ENCODE measurements around the gene DTNB.

Gene DTNB

DNA sequence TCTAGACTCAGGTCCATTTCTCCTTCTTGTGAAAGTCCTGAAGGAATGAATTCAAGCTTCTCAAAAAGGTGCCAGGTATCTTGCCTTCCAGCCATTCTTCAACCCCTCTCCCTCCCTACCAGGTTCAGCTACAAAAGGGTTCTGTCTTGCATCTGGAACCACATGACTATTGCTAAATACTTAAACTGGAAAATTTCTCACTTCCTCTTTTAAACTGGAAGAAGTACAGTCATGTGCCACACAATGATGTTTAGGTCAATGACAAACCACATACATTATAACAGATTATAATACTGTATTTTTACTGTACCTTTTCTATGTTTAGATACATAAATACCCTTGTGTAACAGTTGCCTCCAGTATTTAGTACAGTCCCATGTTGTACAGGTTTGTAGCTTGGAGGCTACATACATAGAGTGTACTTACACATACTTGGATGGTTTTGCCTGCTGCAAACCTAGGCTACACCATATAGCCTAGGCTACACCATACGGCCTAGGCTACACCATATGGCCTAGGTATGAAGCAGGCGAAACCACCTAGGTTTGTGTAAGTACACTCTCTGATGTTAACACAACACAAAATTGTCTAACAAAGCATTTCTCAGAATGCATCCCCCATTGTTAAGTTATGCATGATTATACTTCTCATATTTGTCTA, 189.6 kb downstream of the DTNB start:
- H3K4me3 ChIP-seq (ENCODE audit: low read depth, low read length), result no peak overlapping the region
- TF ChIP-seq, protein P1, sequence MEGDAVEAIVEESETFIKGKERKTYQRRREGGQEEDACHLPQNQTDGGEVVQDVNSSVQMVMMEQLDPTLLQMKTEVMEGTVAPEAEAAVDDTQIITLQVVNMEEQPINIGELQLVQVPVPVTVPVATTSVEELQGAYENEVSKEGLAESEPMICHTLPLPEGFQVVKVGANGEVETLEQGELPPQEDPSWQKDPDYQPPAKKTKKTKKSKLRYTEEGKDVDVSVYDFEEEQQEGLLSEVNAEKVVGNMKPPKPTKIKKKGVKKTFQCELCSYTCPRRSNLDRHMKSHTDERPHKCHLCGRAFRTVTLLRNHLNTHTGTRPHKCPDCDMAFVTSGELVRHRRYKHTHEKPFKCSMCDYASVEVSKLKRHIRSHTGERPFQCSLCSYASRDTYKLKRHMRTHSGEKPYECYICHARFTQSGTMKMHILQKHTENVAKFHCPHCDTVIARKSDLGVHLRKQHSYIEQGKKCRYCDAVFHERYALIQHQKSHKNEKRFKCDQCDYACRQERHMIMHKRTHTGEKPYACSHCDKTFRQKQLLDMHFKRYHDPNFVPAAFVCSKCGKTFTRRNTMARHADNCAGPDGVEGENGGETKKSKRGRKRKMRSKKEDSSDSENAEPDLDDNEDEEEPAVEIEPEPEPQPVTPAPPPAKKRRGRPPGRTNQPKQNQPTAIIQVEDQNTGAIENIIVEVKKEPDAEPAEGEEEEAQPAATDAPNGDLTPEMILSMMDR (IDR thresholded peaks at IDR 0.05; ENCODE audit: borderline replicate concordance, insufficient read depth, low read depth, low read length), result no peak

DNA sequence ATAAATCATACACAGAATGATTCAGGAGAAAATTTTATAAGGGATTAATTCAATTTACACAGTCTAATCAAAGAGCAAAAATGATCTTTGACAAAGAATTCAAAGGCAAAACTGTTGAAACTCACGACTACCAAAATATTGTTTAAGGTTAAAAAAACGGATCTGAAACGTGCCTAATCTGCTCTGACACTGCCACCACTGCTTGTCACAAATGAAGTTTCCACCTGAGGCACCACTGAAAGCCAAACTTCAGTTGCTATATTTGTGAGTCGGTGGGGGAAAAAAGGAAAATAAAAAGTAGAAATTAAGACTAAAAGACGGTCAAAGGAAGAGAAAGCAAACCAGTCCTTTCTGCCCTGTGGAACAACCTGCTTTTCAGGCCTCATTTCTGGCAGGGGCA, 191.0 kb downstream of the DTNB start:
- TF ChIP-seq, protein P1 (IDR thresholded peaks at IDR 0.05; ENCODE audit: borderline replicate concordance, insufficient read depth, low read depth, low read length), result no peak
- H3K4me3 ChIP-seq (ENCODE audit: low read depth, low read length), result no peak overlapping the region

DNA sequence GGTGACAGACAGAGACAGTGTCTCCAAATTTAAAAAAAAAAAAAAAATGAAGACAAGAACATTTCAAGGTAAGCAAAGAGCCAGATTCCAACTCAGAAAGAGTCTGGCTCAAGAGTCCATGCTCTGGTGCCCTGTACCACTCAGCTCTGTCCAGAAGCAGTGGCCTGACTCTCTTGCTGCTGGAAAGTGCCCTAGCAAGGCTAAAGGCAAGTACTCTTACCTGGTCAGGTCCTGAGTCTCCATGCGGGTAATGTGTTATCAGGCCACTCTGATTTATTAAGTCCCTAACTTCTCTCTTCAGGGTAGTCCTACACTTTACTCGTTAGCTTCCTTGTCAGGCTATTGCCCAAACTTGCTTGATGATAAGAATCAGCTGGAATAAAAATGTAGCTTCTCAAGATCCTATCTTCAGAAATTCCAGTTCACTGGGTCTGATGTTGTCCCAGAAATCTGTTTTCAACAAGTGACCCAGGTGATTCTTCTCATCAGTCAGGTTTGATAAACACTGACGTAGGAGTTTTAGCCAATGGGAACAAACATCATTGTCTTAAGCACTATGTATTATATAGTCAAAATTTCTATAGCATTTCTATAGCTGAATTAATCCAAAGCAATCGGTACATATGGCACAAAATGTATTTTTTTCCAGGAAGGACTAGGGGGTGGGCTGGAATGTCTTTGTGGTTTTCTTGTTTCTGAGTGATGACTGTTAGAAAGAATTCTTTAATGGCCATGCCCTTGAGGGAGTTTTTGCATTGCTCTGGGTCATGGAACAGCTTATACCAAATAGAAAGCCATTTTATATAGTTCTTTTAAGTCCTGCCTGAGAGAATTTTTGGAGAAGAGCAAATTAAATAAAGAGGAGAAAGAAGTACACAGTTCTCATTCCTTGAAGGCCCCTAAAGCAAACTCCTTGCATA, 191.7 kb downstream of the DTNB start:
- TF ChIP-seq, protein P1 (IDR thresholded peaks at IDR 0.05; ENCODE audit: borderline replicate concordance, insufficient read depth, low read depth, low read length), result no peak
- H3K4me3 ChIP-seq (ENCODE audit: low read depth, low read length), result no peak overlapping the region

DNA sequence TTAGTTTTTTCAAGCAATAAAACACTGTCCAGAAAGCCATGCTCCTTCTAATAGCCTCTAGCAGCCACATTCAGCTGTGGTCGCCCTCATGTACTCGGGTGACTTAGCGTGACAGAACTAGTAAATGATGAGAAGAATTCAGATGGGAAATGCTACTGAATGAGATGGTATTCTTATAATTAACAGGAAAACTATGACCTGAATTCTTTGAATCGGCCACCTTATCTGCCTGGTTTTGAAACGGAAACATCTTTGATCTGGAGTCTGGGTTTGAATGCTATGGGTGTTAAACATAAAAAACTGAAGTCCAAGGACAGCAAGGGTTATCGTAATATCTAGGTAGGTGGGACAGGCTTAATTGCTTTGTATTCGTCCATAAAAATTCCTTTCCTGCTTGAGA, 192.8 kb downstream of the DTNB start:
- TF ChIP-seq, protein P1 (IDR thresholded peaks at IDR 0.05; ENCODE audit: borderline replicate concordance, insufficient read depth, low read depth, low read length), result no peak
- H3K4me3 ChIP-seq (ENCODE audit: low read depth, low read length), result no peak overlapping the region

DNA sequence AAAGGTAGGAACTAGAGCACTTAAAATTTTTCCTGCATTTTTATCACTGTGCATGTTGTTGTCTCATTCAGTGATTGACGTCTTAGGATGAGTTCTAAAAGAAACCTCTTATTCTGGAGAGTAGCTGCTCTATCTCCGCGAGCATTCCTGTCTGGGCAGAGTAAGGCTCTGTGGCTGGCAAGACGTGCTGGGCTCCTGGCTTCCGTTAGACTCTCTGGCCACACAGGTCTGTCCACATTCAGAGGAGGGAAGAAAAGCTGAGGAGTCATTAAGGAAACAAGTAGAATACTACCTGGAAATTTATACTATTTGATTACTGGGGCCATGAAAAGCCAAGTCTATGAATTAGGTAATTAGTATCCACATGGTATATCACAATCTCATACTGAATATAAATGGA, 193.6 kb downstream of the DTNB start:
- TF ChIP-seq, protein P1 (IDR thresholded peaks at IDR 0.05; ENCODE audit: borderline replicate concordance, insufficient read depth, low read depth, low read length), result no peak
- H3K4me3 ChIP-seq (ENCODE audit: low read depth, low read length), result no peak overlapping the region

DNA sequence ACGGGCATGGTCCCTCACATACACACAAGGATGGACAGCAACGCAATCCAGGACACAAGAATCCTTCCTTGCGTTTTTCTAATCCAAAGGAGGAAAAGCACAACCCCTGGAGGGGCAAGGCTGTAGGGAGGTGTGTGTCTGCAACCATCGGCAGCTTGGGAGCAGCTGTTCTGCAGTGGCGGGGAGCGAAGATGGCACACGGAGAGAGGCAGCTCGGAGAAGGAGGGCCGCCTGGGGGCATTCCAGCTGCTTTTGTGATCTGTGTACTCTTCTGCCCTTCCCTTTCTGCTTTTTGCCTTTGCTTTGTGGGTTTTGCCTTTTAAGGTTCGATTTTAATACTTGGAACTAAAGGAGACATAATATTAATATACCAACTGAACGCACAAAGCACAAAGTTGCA, 194.6 kb downstream of the DTNB start:
- TF ChIP-seq, protein P1 (IDR thresholded peaks at IDR 0.05; ENCODE audit: borderline replicate concordance, insufficient read depth, low read depth, low read length), result no peak

More for the DNA sequence above, 194.6 kb downstream of the DTNB start:
- H3K4me3 ChIP-seq (ENCODE audit: low read depth, low read length), result no peak overlapping the region

Data from GM12875 (cell line).